Fibroblast of skin of right biceps (primary cell): ENCODE results near the gene CAPS.

Experiments
- DNase-seq: peaks from one replicate; pipeline ENCODE4 v3.0.0-alpha.2; 2013

The CAPS gene

GRCh38 chr19:5914946-5915781 lies 1.1 kb downstream of the CAPS start:
- DNase-seq, result no peak

- no peak for DNase-seq
Measured at GRCh38 chr19:5915782-5916165, 1.7 kb downstream of the CAPS start.

GRCh38 chr19:5916181-5916708 lies 2.2 kb downstream of the CAPS start:
- DNase-seq, result no peak

- no peak for DNase-seq
Measured at GRCh38 chr19:5917431-5918107, 3.5 kb downstream of the CAPS start.

- no peak for DNase-seq
Measured at GRCh38 chr19:5918463-5919079, 4.5 kb downstream of the CAPS start.

- no peak for DNase-seq
Measured at GRCh38 chr19:5921516-5922160, 7.6 kb downstream of the CAPS start.

GRCh38 chr19:5922161-5922545 lies 8.1 kb downstream of the CAPS start:
- DNase-seq, result no peak

GRCh38 chr19:5923356-5923755 lies 9.3 kb downstream of the CAPS start:
- DNase-seq, result no peak

- no peak for DNase-seq
Measured at GRCh38 chr19:5925830-5926427, 11.9 kb downstream of the CAPS start.

GRCh38 chr19:5926641-5927440 lies 12.8 kb downstream of the CAPS start:
- peak; percentile 88 for DNase-seq

GRCh38 chr19:5927441-5927821 lies 13.4 kb downstream of the CAPS start:
- DNase-seq, result no peak

GRCh38 chr19:5929179-5929578 lies 15.1 kb downstream of the CAPS start:
- DNase-seq, result no peak

GRCh38 chr19:5929625-5930024 lies 15.6 kb downstream of the CAPS start:
- DNase-seq, result no peak

- no peak for DNase-seq
Measured at GRCh38 chr19:5931251-5931650, 17.2 kb downstream of the CAPS start.

- no peak for DNase-seq
Measured at GRCh38 chr19:5932146-5932545, 18.1 kb downstream of the CAPS start.

- DNase-seq, result no peak
Measured at GRCh38 chr19:5932609-5933262, 18.7 kb downstream of the CAPS start.

- DNase-seq, result no peak
Measured at GRCh38 chr19:5933391-5934068, 19.5 kb downstream of the CAPS start.

- DNase-seq, result no peak
Measured at GRCh38 chr19:5934069-5934401, 20.0 kb downstream of the CAPS start.

GRCh38 chr19:5934774-5935472 lies 20.9 kb downstream of the CAPS start:
- DNase-seq, result peak; percentile 58
